HG03097 (cell line): ENCODE results near the gene SPATA17.
"Not testable (repeated sequence)": the region's sequence is repeated elsewhere in the genome, so short reads cannot be mapped to it uniquely, and the experiment has no call there.

Source experiments
- ATAC-seq: cut with Tn5 transposase; IDR thresholded peaks from one replicate; pipeline ENCODE4 v1.9.1; 2021; ENCODE audit not compliant: unreplicated experiment, low FRiP score

The SPATA17 gene

GRCh38 chr1:217630711-217631591 lies at the start of gene SPATA17, which contains the start of gene GPATCH2:
Gene SPATA17, plus strand, starts transcription at chr1:217631344. Its CDS starts 35 bp downstream, at chr1:217631379.
Gene GPATCH2, minus strand, starts transcription at chr1:217631090. Its CDS starts 119 bp downstream, at chr1:217630971.
- ATAC-seq, result peak; percentile 97

DNA sequence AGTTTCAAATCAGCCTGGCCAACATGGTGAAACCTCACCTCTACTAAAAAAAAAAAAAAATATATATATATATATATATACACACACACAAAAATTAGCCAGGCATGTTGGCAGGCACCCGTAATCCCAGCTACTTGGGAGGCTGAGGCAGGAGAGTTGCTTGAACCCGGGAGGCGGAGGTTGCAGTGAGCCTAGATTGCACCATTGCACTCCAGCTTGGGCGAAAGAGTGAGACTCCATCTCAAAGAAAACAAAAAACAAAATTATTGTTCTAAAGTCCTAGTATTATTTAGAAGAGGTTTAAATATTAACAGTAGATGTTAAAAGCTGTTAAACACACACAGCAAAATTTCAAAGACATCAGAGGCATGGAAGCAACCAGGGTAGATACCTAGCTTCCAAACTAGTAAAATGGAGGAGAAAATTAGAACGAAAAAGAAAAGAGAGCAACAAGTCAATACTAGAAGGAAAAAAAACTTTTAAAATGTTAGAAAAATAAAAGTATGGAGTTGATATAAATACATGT lies 46.8 kb upstream of the SPATA17 start:
- ATAC-seq, result not testable (repeated sequence)

- no peak for ATAC-seq
These were observed 45.6 kb upstream of the SPATA17 start for GRCh38 chr1:217585577-217585976.

- no peak for ATAC-seq
These were observed 44.6 kb upstream of the SPATA17 start for GRCh38 chr1:217586586-217586985.

GRCh38 chr1:217590598-217590997 lies 40.5 kb upstream of the SPATA17 start:
- no peak for ATAC-seq

DNA sequence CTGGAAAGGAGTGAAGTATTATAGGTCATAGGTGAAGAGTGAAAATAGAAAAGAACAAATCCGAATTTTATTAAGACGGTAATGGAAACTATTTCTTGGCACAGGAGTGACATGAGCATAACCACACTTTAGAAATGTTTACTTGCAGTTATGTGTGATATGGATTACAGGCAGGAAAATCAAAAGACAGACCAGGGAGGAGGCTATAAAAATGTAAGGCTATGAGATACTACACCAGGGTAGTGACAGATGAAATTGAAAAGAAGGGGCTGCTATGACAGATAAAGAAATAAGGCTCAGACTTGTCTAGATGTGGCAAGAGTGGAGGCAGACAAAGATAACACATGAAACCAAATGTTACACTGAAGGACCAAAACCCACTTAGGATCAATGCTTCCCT lies 32.0 kb upstream of the SPATA17 start:
- no peak for ATAC-seq

- ATAC-seq, result no peak
These were observed 28.8 kb upstream of the SPATA17 start for GRCh38 chr1:217602380-217602779.

GRCh38 chr1:217605390-217605789 lies 25.8 kb upstream of the SPATA17 start:
- ATAC-seq, result no peak

DNA sequence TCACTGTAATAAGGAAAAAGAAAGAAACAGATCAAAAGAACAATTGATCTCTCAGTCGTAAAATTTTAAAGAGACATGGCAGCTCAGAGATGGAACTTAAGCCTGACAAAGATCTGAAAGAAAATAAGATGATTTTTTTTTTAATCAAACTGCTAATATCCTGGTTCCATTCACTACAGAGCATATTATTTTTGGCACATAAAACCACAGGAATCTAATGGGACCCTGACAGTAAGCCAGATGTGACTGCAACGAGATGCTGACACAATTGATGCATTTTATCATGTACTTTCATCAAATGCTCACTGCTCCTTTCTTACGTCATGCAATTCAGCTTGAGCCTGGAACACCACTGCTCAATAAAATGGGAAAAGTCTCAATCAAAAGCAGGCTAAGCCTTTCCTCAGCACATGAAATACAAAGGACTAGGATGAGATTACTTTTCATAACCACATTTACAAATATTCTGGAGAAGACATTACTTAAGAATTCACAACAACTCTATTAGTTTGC lies 16.9 kb upstream of the SPATA17 start:
- ATAC-seq, result no peak

GRCh38 chr1:217617126-217617525 lies 14.0 kb upstream of the SPATA17 start:
- no peak for ATAC-seq

DNA sequence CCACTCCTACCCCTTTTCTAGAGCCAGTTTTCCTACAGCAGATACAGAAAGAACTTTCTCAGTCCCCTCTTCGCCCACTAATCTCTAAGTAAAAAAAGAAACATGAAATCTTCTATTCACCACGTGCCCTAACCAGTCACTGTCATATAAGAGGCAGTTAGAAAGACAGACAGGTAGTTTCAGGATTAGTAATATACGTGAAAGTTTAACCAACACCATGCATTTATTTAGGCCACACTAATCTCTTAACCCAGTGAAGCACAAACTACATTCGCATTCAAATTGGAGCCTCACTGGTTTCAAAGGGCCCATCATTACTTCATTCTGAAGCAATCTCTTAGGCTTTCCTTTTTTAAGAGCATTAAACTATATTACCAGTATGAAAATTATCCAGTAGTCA lies 10.3 kb upstream of the SPATA17 start:
- peak; percentile 100 for ATAC-seq

- peak; percentile 36 for ATAC-seq
These were observed 9.1 kb upstream of the SPATA17 start for GRCh38 chr1:217622042-217622441.

GRCh38 chr1:217626321-217626720 lies 4.8 kb upstream of the SPATA17 start:
- ATAC-seq, result no peak

DNA sequence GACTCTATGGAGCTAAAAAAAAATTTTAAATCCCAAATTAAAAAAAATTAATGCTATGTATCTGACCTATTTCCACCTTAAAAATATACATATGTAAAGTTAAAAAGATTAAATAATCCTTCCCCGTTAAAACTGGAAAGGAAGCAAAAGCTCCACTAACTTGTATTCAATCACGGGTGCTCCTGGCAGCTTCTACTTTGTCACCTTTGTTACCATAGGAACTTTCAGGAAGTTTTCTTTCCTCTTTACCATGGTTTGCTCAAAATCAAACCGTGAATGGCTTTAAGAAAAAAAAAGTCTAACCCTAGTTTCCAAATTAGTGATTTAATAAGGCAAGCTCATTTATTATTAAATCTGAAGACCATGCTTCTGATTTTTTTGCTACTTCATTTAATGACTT lies 3.7 kb upstream of the SPATA17 start:
- ATAC-seq, result no peak

DNA sequence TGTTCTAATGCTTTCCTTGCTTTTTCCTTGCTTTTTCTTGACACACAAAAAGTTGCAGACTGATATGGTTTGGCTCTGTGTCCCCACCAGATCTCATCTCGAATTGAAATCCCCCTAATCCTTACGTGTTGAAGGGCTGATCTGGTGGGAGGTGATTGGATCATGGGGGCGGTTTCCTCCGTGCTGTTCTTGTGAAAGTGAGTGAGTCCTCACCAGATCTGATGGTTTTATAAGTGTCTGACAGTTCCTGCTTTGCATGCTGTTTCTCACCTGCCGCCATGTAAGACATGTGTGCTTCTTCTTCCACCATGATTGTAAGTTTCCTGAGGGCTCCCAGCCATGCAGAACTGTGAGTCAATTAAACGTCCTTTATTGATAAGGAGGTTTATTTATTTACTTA lies 11.3 kb downstream of the SPATA17 start:
- ATAC-seq, result no peak

- ATAC-seq, result no peak
These were observed 16.6 kb downstream of the SPATA17 start for GRCh38 chr1:217647791-217648190.

DNA sequence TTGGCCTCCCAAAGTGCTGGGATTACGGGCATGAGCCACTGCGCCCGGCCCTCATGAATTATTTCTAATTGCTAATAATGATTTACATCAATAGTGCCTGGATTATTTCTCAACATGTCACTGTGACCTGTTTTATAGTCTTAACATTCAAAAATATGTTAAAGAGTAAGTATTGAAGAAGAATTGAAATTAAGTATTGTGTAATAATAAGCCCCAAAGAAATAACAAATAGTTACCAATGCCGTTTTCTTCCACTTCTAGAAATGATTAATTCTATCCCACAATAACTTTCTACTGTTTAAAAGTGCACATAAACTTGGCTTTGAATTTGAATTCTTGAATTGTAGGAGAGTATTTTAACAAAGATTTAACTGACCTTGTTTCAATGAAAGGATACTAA lies 19.5 kb downstream of the SPATA17 start:
- no peak for ATAC-seq

GRCh38 chr1:217660353-217661062 lies 29.4 kb downstream of the SPATA17 start:
- peak; percentile 52 for ATAC-seq

DNA sequence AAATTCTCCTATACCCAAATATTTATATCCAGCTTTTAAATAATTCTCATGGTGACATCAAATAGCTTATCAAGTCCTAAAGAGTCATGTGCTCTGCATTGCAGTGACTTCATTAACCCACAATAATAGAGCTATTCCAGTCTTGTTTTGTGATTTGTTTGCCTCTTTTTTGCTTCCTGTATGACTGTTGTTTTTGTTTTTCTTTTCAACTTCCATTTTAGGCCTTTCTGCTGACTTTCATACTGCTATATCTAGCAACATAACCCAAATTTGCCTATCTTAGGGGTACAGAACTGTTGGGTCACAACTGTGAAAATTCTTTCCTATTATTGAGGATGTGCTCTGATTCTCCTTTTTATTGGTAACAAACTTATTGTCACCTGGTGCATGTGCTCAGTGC lies 30.3 kb downstream of the SPATA17 start:
- ATAC-seq, result no peak

DNA sequence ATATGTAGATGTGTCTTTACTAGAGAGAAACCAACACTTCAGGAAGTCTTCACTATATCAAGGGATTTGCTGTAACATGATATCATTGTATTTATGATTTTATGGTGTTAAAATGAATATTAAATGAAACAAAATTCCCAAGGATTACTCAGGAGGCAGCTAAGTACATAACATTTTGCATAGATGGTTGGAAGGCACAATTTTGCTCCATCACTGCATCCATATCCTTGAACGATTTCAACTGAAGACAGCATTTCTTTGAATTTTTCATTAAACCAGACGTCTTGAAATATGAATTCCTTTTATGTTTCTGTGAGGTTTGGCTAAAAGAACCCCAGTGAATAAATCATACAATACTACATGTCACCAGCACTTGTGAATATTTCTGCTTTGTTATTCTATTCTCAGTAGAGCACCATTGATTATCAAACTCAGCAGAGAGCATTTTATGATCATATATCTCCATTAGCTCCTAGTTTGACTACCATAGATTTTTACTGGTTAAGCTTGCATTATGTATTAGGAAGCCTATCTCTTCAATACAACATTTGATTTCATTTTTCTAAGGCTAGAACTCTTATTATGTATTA lies 37.3 kb downstream of the SPATA17 start:
- ATAC-seq, result no peak

GRCh38 chr1:217673387-217673786 lies 42.2 kb downstream of the SPATA17 start:
- ATAC-seq, result no peak
